ENCODE data around the gene HACD1.

The HACD1 gene

GRCh38 chr10:17626656-17627055 lies 9.5 kb upstream of the HACD1 start:
- Histone ChIP-seq H3K4me3 (ENCODE audit: low read length, poor library complexity, severe bottlenecking) (no peak overlapping the region), H4K20me1 (ENCODE audit: insufficient read depth, low read length, poor library complexity, severe bottlenecking) (no peaks in the 10 kb centered on the region), H3K9me3 (ENCODE audit: insufficient read depth, low read depth, low read length) (no peaks in the 10 kb centered on the region), H3K4me1 (ENCODE audit: insufficient read depth, low read length, poor library complexity, severe bottlenecking) (no peaks in the 10 kb centered on the region), H3K9me2 (replicated peaks; ENCODE audit: low read depth, low read length) (no peaks in the 10 kb centered on the region), H3K27me3 (ENCODE audit: insufficient read depth, low read length, poor library complexity, severe bottlenecking) (no peaks in the 10 kb centered on the region), H3K79me2 (ENCODE audit: insufficient read depth, low read length) (no peaks in the 10 kb centered on the region), H2AFZ (ENCODE audit: low read length) (no peak overlapping the region), H3K9ac (ENCODE audit: low read depth, low read length, poor library complexity, severe bottlenecking) (no peak overlapping the region), H3K4me2 (ENCODE audit: low read depth, low read length, poor library complexity, severe bottlenecking) (no peak overlapping the region), H3F3A (ENCODE audit: low read depth) (no peaks in the 10 kb centered on the region), H3K36me3 (ENCODE audit: insufficient read depth, low read length) (no peaks in the 10 kb centered on the region)
- TF ChIP-seq EZH2phosphoT487 (IDR thresholded peaks at IDR 0.05; ENCODE audit: borderline replicate concordance): no peak
- TF ChIP-seq CTCF (conservative IDR thresholded peaks at IDR 0.05; ENCODE audit: low read length): no peak

- H3K9me2 ChIP-seq (replicated peaks; ENCODE audit: low read depth, low read length): no peaks in the 10 kb centered on the region
- H3F3A ChIP-seq (ENCODE audit: low read depth): no peaks in the 10 kb centered on the region
Measured at GRCh38 chr10:17624996-17625395, 7.8 kb upstream of the HACD1 start.

GRCh38 chr10:17622061-17622460 lies 4.9 kb upstream of the HACD1 start:
- no peak overlapping the region for H3K4me3 ChIP-seq (ENCODE audit: low read length, poor library complexity, severe bottlenecking)

More at GRCh38 chr10:17624996-17625395, 7.8 kb upstream of the HACD1 start:
- H2AFZ ChIP-seq (ENCODE audit: low read length): no peak overlapping the region
- H3K36me3 ChIP-seq (ENCODE audit: insufficient read depth, low read length): no peaks in the 10 kb centered on the region
- H4K20me1 ChIP-seq (ENCODE audit: insufficient read depth, low read length, poor library complexity, severe bottlenecking): no peaks in the 10 kb centered on the region
- H3K4me3 ChIP-seq (ENCODE audit: low read length, poor library complexity, severe bottlenecking): no peak overlapping the region
- H3K4me1 ChIP-seq (ENCODE audit: insufficient read depth, low read length, poor library complexity, severe bottlenecking): no peaks in the 10 kb centered on the region
- TF ChIP-seq CTCF (conservative IDR thresholded peaks at IDR 0.05; ENCODE audit: low read length) (no peak), EZH2phosphoT487 (IDR thresholded peaks at IDR 0.05; ENCODE audit: borderline replicate concordance) (no peak)
- no peaks in the 10 kb centered on the region for H3K9me3 ChIP-seq (ENCODE audit: insufficient read depth, low read depth, low read length)
- no peaks in the 10 kb centered on the region for H3K27me3 ChIP-seq (ENCODE audit: insufficient read depth, low read length, poor library complexity, severe bottlenecking)
- H3K79me2 ChIP-seq (ENCODE audit: insufficient read depth, low read length): no peaks in the 10 kb centered on the region
- H3K9ac ChIP-seq (ENCODE audit: low read depth, low read length, poor library complexity, severe bottlenecking): no peak overlapping the region
- H3K4me2 ChIP-seq (ENCODE audit: low read depth, low read length, poor library complexity, severe bottlenecking): no peak overlapping the region

More at GRCh38 chr10:17622061-17622460, 4.9 kb upstream of the HACD1 start:
- Histone ChIP-seq H3K9me2 (replicated peaks; ENCODE audit: low read depth, low read length) (no peaks in the 10 kb centered on the region), H3F3A (ENCODE audit: low read depth) (peaks cover 4% of the 10 kb centered on the region), H2AFZ (ENCODE audit: low read length) (no peak overlapping the region), H3K9ac (ENCODE audit: low read depth, low read length, poor library complexity, severe bottlenecking) (no peak overlapping the region), H4K20me1 (ENCODE audit: insufficient read depth, low read length, poor library complexity, severe bottlenecking) (no peaks in the 10 kb centered on the region), H3K9me3 (ENCODE audit: insufficient read depth, low read depth, low read length) (no peaks in the 10 kb centered on the region), H3K36me3 (ENCODE audit: insufficient read depth, low read length) (no peaks in the 10 kb centered on the region), H3K4me2 (ENCODE audit: low read depth, low read length, poor library complexity, severe bottlenecking) (no peak overlapping the region), H3K4me1 (ENCODE audit: insufficient read depth, low read length, poor library complexity, severe bottlenecking) (peaks cover 5% of the 10 kb centered on the region), H3K27me3 (ENCODE audit: insufficient read depth, low read length, poor library complexity, severe bottlenecking) (no peaks in the 10 kb centered on the region), H3K79me2 (ENCODE audit: insufficient read depth, low read length) (no peaks in the 10 kb centered on the region)
- no peak for TF ChIP-seq CTCF (conservative IDR thresholded peaks at IDR 0.05; ENCODE audit: low read length)

Data from Loucy (cell line).